Neural cell (in vitro differentiated cells): ENCODE measurements around the gene TRAPPC2. TPM values are rescaled to one million over a fixed set of nuclear protein-coding genes. Genes with fewer than 3 reads are reported as not detected.

Experiments used
- H2AFZ ChIP-seq: fragments of 200-600, 300-800 bp; sonication (generic), shearing (Covaris generic); 2 replicates; pipeline ENCODE4 v1.6.0; 2014; ENCODE audit warnings: low read depth, mild to moderate bottlenecking, antibody characterized with exemption, low read length, moderate library complexity
- H3F3A ChIP-seq: fragments of 200-600 bp; shearing (Covaris generic); 2 replicates; pipeline ENCODE4 v1.6.1; 2016; ENCODE audit warnings: mild to moderate bottlenecking, moderate library complexity, mixed read lengths, antibody characterized with exemption, low read length; ENCODE audit not compliant: insufficient read depth, poor library complexity, severe bottlenecking
- H3K27ac ChIP-seq: fragments of 200-600, 300-800 bp; sonication (generic), shearing (Covaris generic); 2 replicates; pipeline ENCODE4 v1.5.1; 2014; ENCODE audit warnings: mild to moderate bottlenecking, low read length, moderate library complexity
- H3K27me3 ChIP-seq: fragments of 300-800, 200-600 bp; sonication (generic), shearing (Covaris generic); 2 replicates; pipeline ENCODE4 v1.6.0; 2014; ENCODE audit warnings: mild to moderate bottlenecking, low read depth, low read length, moderate library complexity; ENCODE audit not compliant: insufficient read depth
- H3K36me3 ChIP-seq: fragments of 300-800, 200-600 bp; sonication (generic), shearing (Covaris generic); 2 replicates; pipeline ENCODE4 v1.5.1; 2014; ENCODE audit warnings: mild to moderate bottlenecking, antibody characterized with exemption, low read length, moderate library complexity; ENCODE audit not compliant: insufficient read depth
- H3K4me2 ChIP-seq: fragments of 300-800, 200-600 bp; sonication (generic), shearing (Covaris generic); 2 replicates; pipeline ENCODE4 v1.6.0; 2014; ENCODE audit warnings: mild to moderate bottlenecking, low read length
- H3K4me3 ChIP-seq: fragments of 300-800, 200-600 bp; sonication (generic), shearing (Covaris generic); 2 replicates; pipeline ENCODE4 v1.5.1; 2014; ENCODE audit warnings: mild to moderate bottlenecking, low read length, moderate library complexity
- H3K79me2 ChIP-seq: fragments of 200-600 bp; shearing (Covaris generic); replicated peaks from 2 replicates; pipeline ENCODE4 v1.6.0; 2014; ENCODE audit warnings: mild to moderate bottlenecking, low read length, moderate library complexity; ENCODE audit not compliant: insufficient read depth
- H3K9ac ChIP-seq: fragments of 300-800, 200-600 bp; sonication (generic), shearing (Covaris generic); 2 replicates; pipeline ENCODE4 v1.6.1; 2016; ENCODE audit warnings: mild to moderate bottlenecking, low read length, mixed read lengths
- H3K9me2 ChIP-seq: fragments of 200-600 bp; shearing (Covaris generic); 2 replicates; pipeline ENCODE4 v1.6.1; 2016; ENCODE audit warnings: mild to moderate bottlenecking, low read length, mixed read lengths; ENCODE audit not compliant: insufficient read depth
- H3K9me3 ChIP-seq: fragments of 200-600, 300-800 bp; sonication (generic), shearing (Covaris generic); 2 replicates; pipeline ENCODE4 v1.6.1; 2016; ENCODE audit warnings: mild to moderate bottlenecking, mixed run types, low read length, moderate library complexity, mixed read lengths
- H4K20me1 ChIP-seq: fragments of 200-600 bp; shearing (Covaris generic); 2 replicates; pipeline ENCODE4 v1.6.1; 2016; ENCODE audit warnings: mild to moderate bottlenecking, mixed run types; ENCODE audit not compliant: insufficient read depth
- EP300 ChIP-seq: fragments of 450-650 bp; conservative IDR thresholded peaks from 2 replicates; pipeline ENCODE4 v1.6.1; 2014; ENCODE audit warnings: antibody characterized with exemption, mild to moderate bottlenecking, moderate library complexity; ENCODE audit not compliant: poor library complexity, severe bottlenecking
- EZH2 ChIP-seq: fragments of 200-600, 300-800 bp; shearing (Covaris generic), sonication (generic); IDR thresholded peaks from 2 replicates; pipeline ENCODE4 v1.6.1; 2014; ENCODE audit warnings: antibody characterized with exemption, low read length, borderline replicate concordance, mild to moderate bottlenecking; ENCODE audit not compliant: insufficient read depth, poor library complexity, severe bottlenecking
- MXI1 ChIP-seq: fragments of 450-650 bp; conservative IDR thresholded peaks from 2 replicates; pipeline ENCODE4 v1.6.1; 2014; ENCODE audit warnings: antibody characterized with exemption, mild to moderate bottlenecking; ENCODE audit not compliant: poor library complexity, severe bottlenecking
- POLR2AphosphoS5 ChIP-seq: IDR thresholded peaks from 2 replicates; pipeline ENCODE4 v1.6.1; 2012
- RAD21 ChIP-seq: fragments of 450-650 bp; conservative IDR thresholded peaks from 2 replicates; pipeline ENCODE4 v1.6.1; 2014; ENCODE audit warnings: antibody characterized with exemption, mild to moderate bottlenecking, moderate library complexity
- SMC3 ChIP-seq: fragments of 450-650 bp; conservative IDR thresholded peaks from 2 replicates; pipeline ENCODE4 v1.6.1; 2014; ENCODE audit warnings: antibody characterized with exemption, mild to moderate bottlenecking, moderate library complexity; ENCODE audit not compliant: poor library complexity
- TAF1 ChIP-seq: IDR thresholded peaks from 2 replicates; pipeline ENCODE4 v1.6.1; 2012; ENCODE audit warnings: low read depth
- polyA plus RNA-seq: library from polyadenylated mRNA; depleted of rRNA; stranded (reverse); fragments of >200 nt; gene quantifications from 2 replicates; pipeline ENCODE4 v1.2.3, GENCODE V29; 2014
- TF ChIP-seq, protein P1 (sequence below): IDR thresholded peaks from 2 replicates; pipeline ENCODE4 v1.6.1; 2012; ENCODE audit warnings: borderline replicate concordance
- TF ChIP-seq, protein P2 (sequence below): fragments of 450-650 bp; IDR thresholded peaks from 2 replicates; pipeline ENCODE4 v1.5.1; 2014; ENCODE audit warnings: antibody characterized with exemption, mild to moderate bottlenecking, moderate library complexity; ENCODE audit not compliant: poor library complexity, severe bottlenecking

The TRAPPC2 gene
- polyA plus RNA-seq, 1 donor from 2014 or later = 94.2 TPM

DNA sequence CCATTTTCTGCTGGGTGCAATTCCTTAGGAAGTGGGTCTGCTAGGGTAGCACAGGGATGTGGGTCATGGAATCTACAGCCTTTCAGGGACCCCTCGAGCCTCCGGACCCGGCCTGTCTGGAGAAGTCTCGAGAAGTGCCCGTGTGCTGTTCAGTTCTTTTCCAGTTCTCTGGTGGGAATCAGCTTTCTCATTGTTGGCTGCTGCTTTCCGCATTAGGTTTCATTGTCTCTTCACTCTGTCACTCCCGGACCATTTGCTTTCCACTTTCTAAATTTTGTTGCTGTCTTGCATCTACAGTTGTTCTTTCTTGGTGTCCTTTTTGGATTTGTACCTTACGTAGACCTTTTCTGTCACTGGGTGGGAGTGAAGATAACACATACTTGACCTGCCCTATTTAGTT is 39.4 kb downstream of the TRAPPC2 start:
- H3F3A ChIP-seq = no peaks in the 10 kb centered on the region
- TF ChIP-seq RAD21 (no peak), POLR2AphosphoS5 (no peak), EP300 (no peak), MXI1 (no peak), EZH2 (no peak), TAF1 (no peak)
- TF ChIP-seq, protein P1, sequence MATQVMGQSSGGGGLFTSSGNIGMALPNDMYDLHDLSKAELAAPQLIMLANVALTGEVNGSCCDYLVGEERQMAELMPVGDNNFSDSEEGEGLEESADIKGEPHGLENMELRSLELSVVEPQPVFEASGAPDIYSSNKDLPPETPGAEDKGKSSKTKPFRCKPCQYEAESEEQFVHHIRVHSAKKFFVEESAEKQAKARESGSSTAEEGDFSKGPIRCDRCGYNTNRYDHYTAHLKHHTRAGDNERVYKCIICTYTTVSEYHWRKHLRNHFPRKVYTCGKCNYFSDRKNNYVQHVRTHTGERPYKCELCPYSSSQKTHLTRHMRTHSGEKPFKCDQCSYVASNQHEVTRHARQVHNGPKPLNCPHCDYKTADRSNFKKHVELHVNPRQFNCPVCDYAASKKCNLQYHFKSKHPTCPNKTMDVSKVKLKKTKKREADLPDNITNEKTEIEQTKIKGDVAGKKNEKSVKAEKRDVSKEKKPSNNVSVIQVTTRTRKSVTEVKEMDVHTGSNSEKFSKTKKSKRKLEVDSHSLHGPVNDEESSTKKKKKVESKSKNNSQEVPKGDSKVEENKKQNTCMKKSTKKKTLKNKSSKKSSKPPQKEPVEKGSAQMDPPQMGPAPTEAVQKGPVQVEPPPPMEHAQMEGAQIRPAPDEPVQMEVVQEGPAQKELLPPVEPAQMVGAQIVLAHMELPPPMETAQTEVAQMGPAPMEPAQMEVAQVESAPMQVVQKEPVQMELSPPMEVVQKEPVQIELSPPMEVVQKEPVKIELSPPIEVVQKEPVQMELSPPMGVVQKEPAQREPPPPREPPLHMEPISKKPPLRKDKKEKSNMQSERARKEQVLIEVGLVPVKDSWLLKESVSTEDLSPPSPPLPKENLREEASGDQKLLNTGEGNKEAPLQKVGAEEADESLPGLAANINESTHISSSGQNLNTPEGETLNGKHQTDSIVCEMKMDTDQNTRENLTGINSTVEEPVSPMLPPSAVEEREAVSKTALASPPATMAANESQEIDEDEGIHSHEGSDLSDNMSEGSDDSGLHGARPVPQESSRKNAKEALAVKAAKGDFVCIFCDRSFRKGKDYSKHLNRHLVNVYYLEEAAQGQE = no peak
- TF ChIP-seq, protein P2, sequence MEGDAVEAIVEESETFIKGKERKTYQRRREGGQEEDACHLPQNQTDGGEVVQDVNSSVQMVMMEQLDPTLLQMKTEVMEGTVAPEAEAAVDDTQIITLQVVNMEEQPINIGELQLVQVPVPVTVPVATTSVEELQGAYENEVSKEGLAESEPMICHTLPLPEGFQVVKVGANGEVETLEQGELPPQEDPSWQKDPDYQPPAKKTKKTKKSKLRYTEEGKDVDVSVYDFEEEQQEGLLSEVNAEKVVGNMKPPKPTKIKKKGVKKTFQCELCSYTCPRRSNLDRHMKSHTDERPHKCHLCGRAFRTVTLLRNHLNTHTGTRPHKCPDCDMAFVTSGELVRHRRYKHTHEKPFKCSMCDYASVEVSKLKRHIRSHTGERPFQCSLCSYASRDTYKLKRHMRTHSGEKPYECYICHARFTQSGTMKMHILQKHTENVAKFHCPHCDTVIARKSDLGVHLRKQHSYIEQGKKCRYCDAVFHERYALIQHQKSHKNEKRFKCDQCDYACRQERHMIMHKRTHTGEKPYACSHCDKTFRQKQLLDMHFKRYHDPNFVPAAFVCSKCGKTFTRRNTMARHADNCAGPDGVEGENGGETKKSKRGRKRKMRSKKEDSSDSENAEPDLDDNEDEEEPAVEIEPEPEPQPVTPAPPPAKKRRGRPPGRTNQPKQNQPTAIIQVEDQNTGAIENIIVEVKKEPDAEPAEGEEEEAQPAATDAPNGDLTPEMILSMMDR = no peak
- H3K9ac ChIP-seq = no peak overlapping the region
- no peaks in the 10 kb centered on the region for H3K27me3 ChIP-seq
- no peaks in the 10 kb centered on the region for H3K9me3 ChIP-seq
- H3K36me3 ChIP-seq = no peaks in the 10 kb centered on the region
- H2AFZ ChIP-seq = no peak overlapping the region
- no peak overlapping the region for H3K27ac ChIP-seq
- no peaks in the 10 kb centered on the region for H4K20me1 ChIP-seq
- peaks cover 16% of the 10 kb centered on the region for H3K79me2 ChIP-seq
- no peak overlapping the region for H3K4me3 ChIP-seq
- H3K9me2 ChIP-seq = no peaks in the 10 kb centered on the region
- no peak overlapping the region for H3K4me2 ChIP-seq

DNA sequence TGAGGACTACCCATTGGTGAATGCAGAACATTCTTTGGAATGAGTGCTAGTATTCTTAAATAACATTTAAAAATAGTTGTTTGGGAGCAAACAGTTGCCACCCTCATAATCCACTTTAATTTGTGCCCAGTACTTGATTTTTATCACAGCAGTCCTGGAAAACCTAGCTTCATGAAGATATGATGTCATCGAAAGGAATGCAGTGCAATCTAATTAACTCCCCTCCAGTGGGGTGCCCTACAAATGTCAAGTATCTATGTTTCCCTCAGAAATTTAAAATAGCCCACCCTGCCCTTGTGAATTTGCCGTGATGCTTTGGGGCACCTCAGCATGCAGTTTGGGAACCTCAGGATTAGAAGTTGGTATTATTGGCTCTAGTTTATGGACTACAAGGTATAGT is 40.1 kb downstream of the TRAPPC2 start:
- H3K9me3 ChIP-seq = no peaks in the 10 kb centered on the region
- no peaks in the 10 kb centered on the region for H3K36me3 ChIP-seq
- H3K27ac ChIP-seq = no peak overlapping the region
- TF ChIP-seq SMC3 (no peak), MXI1 (no peak), EP300 (no peak), TAF1 (no peak), EZH2 (no peak), POLR2AphosphoS5 (no peak)
- TF ChIP-seq, protein P1 = no peak
- TF ChIP-seq, protein P2 = no peak
- no peaks in the 10 kb centered on the region for H3K9me2 ChIP-seq
- no peak overlapping the region for H3K9ac ChIP-seq
- no peaks in the 10 kb centered on the region for H3F3A ChIP-seq
- H3K27me3 ChIP-seq = no peaks in the 10 kb centered on the region
- H3K79me2 ChIP-seq = peaks cover 23% of the 10 kb centered on the region
- H4K20me1 ChIP-seq = no peaks in the 10 kb centered on the region
- H2AFZ ChIP-seq = no peak overlapping the region
- H3K4me3 ChIP-seq = no peak overlapping the region
- no peak overlapping the region for H3K4me2 ChIP-seq
